Endothelial cell of umbilical vein (primary cell): ENCODE data around the gene LAG3. TPM values are rescaled to one million over a fixed set of nuclear protein-coding genes. Genes with fewer than 3 reads are reported as not detected.

Source experiments
- BruUV-seq: library from RNA; stranded (reverse); fragments of 400-500 nt; replicated peaks from 2 replicates; lab custom pipeline; 2021; lab: Mats Ljungman, UMichigan
- CTCF ChIA-PET: fragments of 300-600, 350-600 bp; sonication (Branson Sonifier 250); formaldehyde crosslinking; loops from one replicate; lab custom pipeline; 2021; ENCODE audit warnings: antibody characterized with exemption, inconsistent platforms; lab: Charles Lee
- POLR2A ChIA-PET: fragments of 300-600, 350-600 bp; sonication (Branson Sonifier 250); formaldehyde crosslinking; loops from one replicate; lab custom pipeline; 2021; ENCODE audit warnings: antibody characterized with exemption, inconsistent platforms; lab: Charles Lee
- DNase-seq: peaks from one replicate; pipeline ENCODE4 v3.0.0-alpha.2; 2011; ENCODE audit warnings: low read depth, low spot score
- FAIRE-seq: peaks from 2 replicates; lab custom pipeline; 2011; peaks lifted over from hg19 to GRCh38; lab: Jason Lieb, UNC
- H2AFZ ChIP-seq: 2 replicates; pipeline ENCODE4 v1.6.0; 2012; ENCODE audit warnings: low read depth, low read length, control low read depth, inconsistent platforms
- H3K27ac ChIP-seq: 2 replicates; pipeline ENCODE4 v1.5.1; 2011; ENCODE audit warnings: low read depth, mild to moderate bottlenecking, control low read depth, low read length, moderate library complexity; ENCODE audit not compliant: insufficient read depth
- H3K27me3 ChIP-seq, 2 experiments: 2 replicates each; pipeline versions ENCODE4 v1.6.0 to v1.6.1; 2011; ENCODE audit warnings: low read length in 2 of 2, mixed read lengths in 1 of 2; ENCODE audit not compliant: control insufficient read depth in 2 of 2, insufficient read depth in 2 of 2
- H3K36me3 ChIP-seq, 2 experiments: 2 replicates in 1 of 2; 3 replicates in 1 of 2; pipeline ENCODE4 v1.5.1; 2011; ENCODE audit warnings: low read length in 2 of 2, mild to moderate bottlenecking in 1 of 2, moderate library complexity in 1 of 2; ENCODE audit not compliant: control insufficient read depth in 2 of 2, insufficient read depth in 2 of 2; ENCODE audit errors: extremely low read depth in 1 of 2
- H3K4me1 ChIP-seq: 3 replicates; pipeline ENCODE4 v1.5.1; 2011; ENCODE audit warnings: mild to moderate bottlenecking, low read length; ENCODE audit not compliant: control insufficient read depth, insufficient read depth; ENCODE audit errors: extremely low read depth
- H3K4me2 ChIP-seq: 2 replicates; pipeline ENCODE4 v1.6.1; 2011; ENCODE audit warnings: low read length, control low read depth, mixed read lengths; ENCODE audit not compliant: insufficient read depth
- H3K4me3 ChIP-seq, 3 experiments: fragments of 200-600 bp in 1 of 3; sonication (generic), shearing (Covaris generic) in 1 of 3; replicated peaks in 1 of 3; 2 replicates each; pipeline ENCODE4 v1.5.1; 2011 to 2016; ENCODE audit warnings: control low read depth in 3 of 3, low read length in 3 of 3, mild to moderate bottlenecking in 2 of 3, inconsistent platforms in 1 of 3, low read depth in 1 of 3, moderate library complexity in 1 of 3; ENCODE audit not compliant: insufficient read depth in 1 of 3
- H3K79me2 ChIP-seq: 2 replicates; pipeline ENCODE4 v1.6.0; 2012; ENCODE audit warnings: low read length, inconsistent platforms; ENCODE audit not compliant: control insufficient read depth, insufficient read depth
- H3K9ac ChIP-seq: replicated peaks from 2 replicates; pipeline ENCODE3; 2011; ENCODE audit warnings: low read length, control low read depth; ENCODE audit not compliant: insufficient read depth; ENCODE audit errors: extremely low read depth
- H3K9me1 ChIP-seq: replicated peaks from 3 replicates; pipeline ENCODE4 v1.6.0; 2011; ENCODE audit warnings: mild to moderate bottlenecking, low read length; ENCODE audit not compliant: control insufficient read depth, insufficient read depth; ENCODE audit errors: extremely low read depth
- H3K9me3 ChIP-seq: replicated peaks from 2 replicates; pipeline ENCODE4 v1.5.1; 2012; ENCODE audit warnings: low read length, inconsistent platforms; ENCODE audit not compliant: control insufficient read depth, insufficient read depth
- H4K20me1 ChIP-seq: replicated peaks from 2 replicates; pipeline ENCODE3; 2011; ENCODE audit warnings: mild to moderate bottlenecking, low read length; ENCODE audit not compliant: control insufficient read depth, insufficient read depth; ENCODE audit errors: extremely low read depth
- EZH2 ChIP-seq: IDR thresholded peaks from 2 replicates; pipeline ENCODE4 v1.6.1; 2012; ENCODE audit warnings: borderline replicate concordance, low read depth, mild to moderate bottlenecking, moderate library complexity, low read length, inconsistent platforms; ENCODE audit not compliant: severe bottlenecking
- FOS ChIP-seq: IDR thresholded peaks from 2 replicates; pipeline ENCODE4 v1.6.1; 2011; ENCODE audit warnings: mild to moderate bottlenecking, low read length, moderate library complexity, borderline replicate concordance; ENCODE audit not compliant: insufficient read depth
- GATA2 ChIP-seq: IDR thresholded peaks from 2 replicates; pipeline ENCODE4 v1.7.0; 2011; ENCODE audit warnings: low read depth, mild to moderate bottlenecking, moderate library complexity, mixed read lengths, low read length; ENCODE audit not compliant: insufficient read length, insufficient read depth
- JUN ChIP-seq: IDR thresholded peaks from 2 replicates; pipeline ENCODE4 v1.6.1; 2011; ENCODE audit warnings: borderline replicate concordance, low read depth; ENCODE audit not compliant: insufficient read length, insufficient read depth
- MYC ChIP-seq: IDR thresholded peaks from one replicate; pipeline ENCODE4 v1.6.1; 2011; ENCODE audit warnings: mild to moderate bottlenecking, low read depth, low read length
- POLR2A ChIP-seq: IDR thresholded peaks from 2 replicates; pipeline ENCODE4 v1.6.1; 2012; ENCODE audit warnings: low read depth, mild to moderate bottlenecking, control low read depth, low read length
- POLR2AphosphoS5 ChIP-seq: IDR thresholded peaks from 2 replicates; pipeline ENCODE4 v1.6.1; 2012; ENCODE audit warnings: low read depth, mild to moderate bottlenecking, control low read depth, low read length, moderate library complexity; ENCODE audit not compliant: insufficient read depth
- dilution Hi-C: fragments of 300-500 bp; cut with MboI; formaldehyde crosslinking; loops from one replicate; pipeline ENCODE4 v1.15.0; 2019; ENCODE audit warnings: low sequenced_read_pairs; ENCODE audit not compliant: extremely low pct_ligation_motif_present
- intact Hi-C: fragments of 100-400 bp; cut with micrococcal nuclease; formaldehyde crosslinking; loops from one replicate; pipeline ENCODE4 v1.10.0; 2022
- polyA plus RNA-seq, 4 experiments: library from polyadenylated mRNA; depleted of rRNA in 3 of 4; stranded (reverse) in 3 of 4; unstranded in 1 of 4; fragments of >200 nt; gene quantifications; 2 replicates each; pipeline versions ENCODE4 v1.2.1 to v1.2.3, GENCODE V29; 2011 to 2012; ENCODE audit warnings: missing spikeins in 1 of 4
- total RNA-seq: library from RNA; stranded (reverse); gene quantifications from 2 replicates; pipeline ENCODE4 v1.2.3, GENCODE V29; 2021
- TF ChIP-seq, protein P1 (sequence below), 2 donors: IDR thresholded peaks; 1 replicate in 1 of 2; 2 replicates in 1 of 2; pipeline ENCODE4 v1.5.1; 2011; ENCODE audit warnings: low read length in 2 of 2, mild to moderate bottlenecking in 2 of 2, moderate library complexity in 2 of 2, control low read depth in 1 of 2, inconsistent platforms in 1 of 2, low read depth in 1 of 2; ENCODE audit not compliant: insufficient read depth in 1 of 2; ENCODE audit errors: extremely low read depth in 1 of 2
- TF ChIP-seq, protein P2 (sequence below): IDR thresholded peaks from 2 replicates; pipeline ENCODE4 v1.6.1; 2011; ENCODE audit not compliant: insufficient read depth, insufficient read length

Gene LAG3
- total and polyA plus RNA-seq, 2 donors (not counting 3 experiments of a cell fraction or from before 2014, with no cell fraction given): 1.3 to 3.8 TPM

DNA sequence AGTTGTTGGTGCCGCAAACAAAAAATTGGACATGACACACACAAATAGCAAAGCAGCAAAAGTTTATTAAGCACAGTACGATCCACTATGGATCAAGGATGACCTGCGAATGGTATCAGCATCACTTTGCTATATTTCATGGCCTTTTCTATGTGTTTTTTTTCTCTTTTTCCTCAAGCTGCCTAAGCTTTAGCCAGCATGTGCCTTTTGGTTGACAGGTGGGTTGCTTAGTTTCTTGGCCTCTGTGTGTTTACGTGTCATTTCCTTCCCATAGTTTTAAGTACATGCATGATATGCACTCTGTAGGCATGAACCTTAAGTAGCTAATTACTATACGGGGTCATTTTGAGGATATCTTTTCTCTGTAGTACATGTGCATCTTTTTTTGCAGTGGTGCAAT lies 26.8 kb downstream of the LAG3 start:
- POLR2A ChIA-PET: no interaction called here
- no peak overlapping the region for H2AFZ ChIP-seq
- no peaks in the 10 kb centered on the region for H3K9me3 ChIP-seq
- intact Hi-C loops (no loop called here), dilution Hi-C loops (no loop called here)
- no peak overlapping the region for H3K4me3 ChIP-seq
- H3K36me3 ChIP-seq: no peaks in the 10 kb centered on the region
- H3K9me1 ChIP-seq: no peaks in the 10 kb centered on the region
- no TSS peak for BruUV-seq
- TF ChIP-seq EZH2 (no peak), POLR2AphosphoS5 (no peak), GATA2 (no peak), POLR2A (no peak), FOS (no peak), JUN (no peak), MYC (no peak)
- TF ChIP-seq, protein P1, sequence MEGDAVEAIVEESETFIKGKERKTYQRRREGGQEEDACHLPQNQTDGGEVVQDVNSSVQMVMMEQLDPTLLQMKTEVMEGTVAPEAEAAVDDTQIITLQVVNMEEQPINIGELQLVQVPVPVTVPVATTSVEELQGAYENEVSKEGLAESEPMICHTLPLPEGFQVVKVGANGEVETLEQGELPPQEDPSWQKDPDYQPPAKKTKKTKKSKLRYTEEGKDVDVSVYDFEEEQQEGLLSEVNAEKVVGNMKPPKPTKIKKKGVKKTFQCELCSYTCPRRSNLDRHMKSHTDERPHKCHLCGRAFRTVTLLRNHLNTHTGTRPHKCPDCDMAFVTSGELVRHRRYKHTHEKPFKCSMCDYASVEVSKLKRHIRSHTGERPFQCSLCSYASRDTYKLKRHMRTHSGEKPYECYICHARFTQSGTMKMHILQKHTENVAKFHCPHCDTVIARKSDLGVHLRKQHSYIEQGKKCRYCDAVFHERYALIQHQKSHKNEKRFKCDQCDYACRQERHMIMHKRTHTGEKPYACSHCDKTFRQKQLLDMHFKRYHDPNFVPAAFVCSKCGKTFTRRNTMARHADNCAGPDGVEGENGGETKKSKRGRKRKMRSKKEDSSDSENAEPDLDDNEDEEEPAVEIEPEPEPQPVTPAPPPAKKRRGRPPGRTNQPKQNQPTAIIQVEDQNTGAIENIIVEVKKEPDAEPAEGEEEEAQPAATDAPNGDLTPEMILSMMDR (IDR thresholded peaks at IDR 0.05; ENCODE audit: extremely low read depth in 1 of 2, insufficient read depth in 1 of 2, low read depth in 1 of 2, low read length in 2 of 2): no peak
- TF ChIP-seq, protein P2, sequence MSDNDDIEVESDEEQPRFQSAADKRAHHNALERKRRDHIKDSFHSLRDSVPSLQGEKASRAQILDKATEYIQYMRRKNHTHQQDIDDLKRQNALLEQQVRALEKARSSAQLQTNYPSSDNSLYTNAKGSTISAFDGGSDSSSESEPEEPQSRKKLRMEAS: no peak
- no peak overlapping the region for H3K27ac ChIP-seq
- H3K4me2 ChIP-seq: no peak overlapping the region
- H3K27me3 ChIP-seq: peaks cover 7 to 9% of the 10 kb centered on the region in 2 experiments
- FAIRE-seq: no peak
- DNase-seq: no peak
- no peaks in the 10 kb centered on the region for H3K4me1 ChIP-seq
- H3K9ac ChIP-seq: no peak overlapping the region
- CTCF ChIA-PET: no interaction called here
- no peaks in the 10 kb centered on the region for H4K20me1 ChIP-seq
- H3K79me2 ChIP-seq: no peaks in the 10 kb centered on the region
